Measurements from ENCODE around the gene COPRS.

COPRS gene

DNA sequence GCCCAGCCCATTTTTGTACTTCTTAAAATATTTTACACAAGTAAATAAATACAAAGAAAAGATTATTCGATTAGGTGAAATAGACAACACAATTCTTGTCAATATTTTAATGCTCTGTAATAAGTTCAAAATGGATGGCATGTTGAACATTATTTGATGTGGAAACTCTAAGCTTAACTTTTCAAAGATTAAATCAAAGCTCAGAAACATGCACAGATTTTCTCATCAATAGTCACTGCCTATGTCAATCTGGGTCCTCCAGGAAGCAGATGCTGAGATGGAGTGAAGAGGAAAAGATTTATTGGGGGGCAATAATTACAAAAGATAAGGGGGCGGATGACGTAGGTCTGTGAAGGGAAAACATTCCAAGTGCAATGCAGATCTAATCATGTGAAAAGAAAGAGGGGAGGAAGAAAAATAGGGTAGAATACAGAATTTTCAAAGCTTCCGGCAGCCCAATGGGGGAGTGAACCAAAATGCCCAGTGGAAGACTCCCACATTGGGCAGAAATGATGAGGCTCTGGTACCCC, 50.5 kb downstream of the COPRS start:
- Histone ChIP-seq H3K27me3 (ENCODE audit: control insufficient read depth in 1 of 2, insufficient read depth in 2 of 2, low read length in 2 of 2) (no peaks in the 10 kb centered on the region), H3K4me3 (ENCODE audit: low read length in 2 of 2) (no peak overlapping the region), H3K36me3 (ENCODE audit: control insufficient read depth in 2 of 2, insufficient read depth in 2 of 2, low read length in 2 of 2) (no peaks in the 10 kb centered on the region), H3K9ac (ENCODE audit: low read length in 2 of 2) (no peak overlapping the region), H3K4me1 (ENCODE audit: control insufficient read depth, insufficient read depth, low read length) (peaks cover 3% of the 10 kb centered on the region), H3K9me3 (ENCODE audit: control insufficient read depth in 2 of 2, low read length in 2 of 2) (no peaks in the 10 kb centered on the region), H3K27ac (ENCODE audit: low read length) (no peak overlapping the region)

DNA sequence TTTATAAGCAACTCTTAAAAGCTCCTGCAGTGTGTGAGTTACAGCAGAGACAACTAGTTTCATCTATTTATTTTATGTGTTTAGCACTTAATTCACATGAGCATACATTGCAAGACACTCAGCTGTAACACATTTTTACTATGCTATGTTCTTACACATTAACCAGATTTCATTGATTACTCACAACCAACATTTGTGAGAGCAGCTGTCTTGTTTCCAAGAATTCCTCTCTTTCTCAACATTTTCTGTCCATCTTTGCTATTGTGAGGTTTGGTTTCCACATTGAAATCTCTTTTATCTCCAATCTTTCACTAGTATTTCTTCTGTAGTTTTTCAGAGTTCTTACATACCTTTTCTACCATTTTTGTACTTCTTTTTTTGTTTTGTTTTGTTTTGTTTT, 51.2 kb downstream of the COPRS start:
- Histone ChIP-seq H3K9me3 (ENCODE audit: control insufficient read depth in 2 of 2, low read length in 2 of 2) (no peaks in the 10 kb centered on the region), H3K9ac (ENCODE audit: low read length in 2 of 2) (no peak overlapping the region), H3K27ac (ENCODE audit: low read length) (no peak overlapping the region), H3K36me3 (ENCODE audit: control insufficient read depth in 2 of 2, insufficient read depth in 2 of 2, low read length in 2 of 2) (no peaks in the 10 kb centered on the region), H3K4me3 (ENCODE audit: low read length in 2 of 2) (no peak overlapping the region), H3K4me1 (ENCODE audit: control insufficient read depth, insufficient read depth, low read length) (peaks cover 3% of the 10 kb centered on the region), H3K27me3 (ENCODE audit: control insufficient read depth in 1 of 2, insufficient read depth in 2 of 2, low read length in 2 of 2) (no peaks in the 10 kb centered on the region)

DNA sequence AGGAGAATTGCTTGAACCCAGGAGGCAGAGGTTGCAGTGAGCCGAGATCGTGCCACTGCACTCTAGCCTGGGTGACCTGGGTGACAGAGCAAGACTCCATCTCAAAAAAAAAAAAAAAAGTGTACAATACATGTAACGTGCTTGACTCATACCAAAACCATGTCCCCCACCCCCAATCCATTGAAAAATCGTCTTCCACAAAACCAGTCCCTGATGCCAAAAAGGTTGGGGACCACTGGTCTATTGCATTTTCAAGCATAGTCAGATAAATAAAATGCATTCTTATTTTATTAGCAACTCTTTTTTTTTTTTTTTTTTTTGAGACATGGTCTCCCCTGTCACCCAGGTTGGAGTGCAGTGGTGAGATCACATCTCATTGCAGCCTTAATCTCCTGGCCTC, 52.1 kb downstream of the COPRS start:
- no peaks in the 10 kb centered on the region for H3K27me3 ChIP-seq (ENCODE audit: control insufficient read depth in 1 of 2, insufficient read depth in 2 of 2, low read length in 2 of 2)
- H3K4me1 ChIP-seq (ENCODE audit: control insufficient read depth, insufficient read depth, low read length): peaks cover 3% of the 10 kb centered on the region
- H3K36me3 ChIP-seq (ENCODE audit: control insufficient read depth in 2 of 2, insufficient read depth in 2 of 2, low read length in 2 of 2): no peaks in the 10 kb centered on the region
- no peak overlapping the region for H3K9ac ChIP-seq (ENCODE audit: low read length in 2 of 2)
- no peak overlapping the region for H3K27ac ChIP-seq (ENCODE audit: low read length)
- no peaks in the 10 kb centered on the region for H3K9me3 ChIP-seq (ENCODE audit: control insufficient read depth in 2 of 2, low read length in 2 of 2)
- H3K4me3 ChIP-seq (ENCODE audit: low read length in 2 of 2): no peak overlapping the region

DNA sequence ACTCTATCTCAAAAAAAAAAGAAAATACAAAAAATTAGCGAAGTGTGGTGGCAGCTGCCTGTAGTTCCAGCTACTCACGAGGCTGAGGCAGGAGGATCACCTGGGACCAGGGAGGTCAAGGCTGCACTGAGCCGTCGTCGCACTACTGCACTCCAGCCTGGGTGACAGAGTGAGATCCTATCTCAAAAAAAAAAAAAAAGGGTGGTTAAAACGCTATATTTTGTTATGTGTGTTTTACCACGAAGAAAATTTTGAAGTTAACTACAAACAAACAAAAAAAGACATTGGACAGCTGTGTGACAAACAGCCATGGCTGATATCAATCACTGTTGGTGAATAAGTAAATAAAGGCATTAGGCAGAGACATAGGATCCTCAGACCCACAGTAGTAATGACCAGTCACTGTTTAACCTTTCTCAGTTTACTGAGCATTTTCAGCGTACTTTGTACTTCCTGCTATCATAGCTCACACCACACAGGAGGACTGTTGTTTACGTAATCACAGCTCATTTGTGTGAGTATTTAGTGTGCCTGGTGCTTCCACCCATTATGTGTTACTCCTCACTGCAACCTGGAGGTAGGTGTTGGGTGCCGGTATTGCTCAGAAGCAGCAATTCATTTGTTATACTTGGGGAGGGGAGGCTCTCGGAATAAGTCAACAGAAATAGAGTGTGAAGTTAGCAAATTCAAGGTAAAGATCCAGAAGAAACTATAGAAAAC, 55.4 kb downstream of the COPRS start:
- Histone ChIP-seq H3K9ac (ENCODE audit: low read length in 2 of 2) (no peak overlapping the region), H3K27me3 (ENCODE audit: control insufficient read depth in 1 of 2, insufficient read depth in 2 of 2, low read length in 2 of 2) (no peaks in the 10 kb centered on the region), H3K9me3 (ENCODE audit: control insufficient read depth in 2 of 2, low read length in 2 of 2) (no peaks in the 10 kb centered on the region), H3K27ac (ENCODE audit: low read length) (no peak overlapping the region), H3K36me3 (ENCODE audit: control insufficient read depth in 2 of 2, insufficient read depth in 2 of 2, low read length in 2 of 2) (no peaks in the 10 kb centered on the region), H3K4me1 (ENCODE audit: control insufficient read depth, insufficient read depth, low read length) (no peaks in the 10 kb centered on the region), H3K4me3 (ENCODE audit: low read length in 2 of 2) (no peak overlapping the region)

DNA sequence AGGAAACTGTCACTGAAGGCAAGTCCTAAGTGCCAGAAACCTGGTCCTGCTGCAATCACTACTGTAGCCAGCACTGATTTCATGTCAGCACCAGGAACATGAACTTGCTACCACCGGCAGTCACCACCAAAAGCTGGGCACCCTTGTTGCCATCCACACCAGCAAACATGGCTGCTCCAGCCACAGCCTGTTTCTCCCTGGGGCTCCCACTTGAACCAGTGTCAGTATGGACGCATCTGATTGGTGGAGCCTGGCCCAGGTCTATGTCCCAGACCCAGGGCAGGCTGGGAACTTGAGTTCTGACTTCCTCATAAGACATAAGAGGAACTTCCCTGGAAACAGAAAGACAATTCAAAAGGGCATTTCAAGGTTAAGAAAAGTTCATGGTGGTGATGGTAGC, 56.5 kb downstream of the COPRS start:
- Histone ChIP-seq H3K4me1 (ENCODE audit: control insufficient read depth, insufficient read depth, low read length) (no peaks in the 10 kb centered on the region), H3K4me3 (ENCODE audit: low read length in 2 of 2) (no peak overlapping the region), H3K9ac (ENCODE audit: low read length in 2 of 2) (no peak overlapping the region), H3K27ac (ENCODE audit: low read length) (no peak overlapping the region), H3K27me3 (ENCODE audit: control insufficient read depth in 1 of 2, insufficient read depth in 2 of 2, low read length in 2 of 2) (no peaks in the 10 kb centered on the region), H3K9me3 (ENCODE audit: control insufficient read depth in 2 of 2, low read length in 2 of 2) (no peaks in the 10 kb centered on the region), H3K36me3 (ENCODE audit: control insufficient read depth in 2 of 2, insufficient read depth in 2 of 2, low read length in 2 of 2) (no peaks in the 10 kb centered on the region)
